Measurements from ENCODE around the gene NTRK3. TPM values are rescaled to one million over a fixed set of nuclear protein-coding genes. Genes with fewer than 3 reads are reported as not detected.

The NTRK3 gene
- total RNA-seq, 2 donors from 2014 or later, result 0.53 TPM; not detected in 1

GRCh38 chr15:88023914-88024313 lies 232.6 kb downstream of the NTRK3 start:
- Mint-ChIP-seq H3K9me3 (peaks cover 4% of the 10 kb centered on the region), H3K36me3 (ENCODE audit: low read depth) (no peaks in the 10 kb centered on the region), H3K4me1 (no peaks in the 10 kb centered on the region), H3K4me3 (no peak overlapping the region), H3K27me3 (peaks cover 14% of the 10 kb centered on the region), H3K27ac (no peak overlapping the region)
- no peak for ATAC-seq (replicated peaks)

- H3K27ac Mint-ChIP-seq, result no peak overlapping the region
- H3K27me3 Mint-ChIP-seq, result peaks cover 9% of the 10 kb centered on the region
- H3K9me3 Mint-ChIP-seq, result peaks cover 2% of the 10 kb centered on the region
- H3K4me1 Mint-ChIP-seq, result no peaks in the 10 kb centered on the region
- H3K4me3 Mint-ChIP-seq, result no peak overlapping the region
- no peaks in the 10 kb centered on the region for H3K36me3 Mint-ChIP-seq (ENCODE audit: low read depth)
- ATAC-seq (replicated peaks), result no peak
Measured at GRCh38 chr15:88022716-88023115, 233.8 kb downstream of the NTRK3 start.

- Mint-ChIP-seq H3K9me3 (no peaks in the 10 kb centered on the region), H3K36me3 (ENCODE audit: low read depth) (no peaks in the 10 kb centered on the region), H3K27me3 (peaks cover 7% of the 10 kb centered on the region), H3K27ac (no peak overlapping the region), H3K4me3 (no peak overlapping the region), H3K4me1 (no peaks in the 10 kb centered on the region)
- no peak for ATAC-seq (replicated peaks)
Measured at GRCh38 chr15:88021601-88022000, 234.9 kb downstream of the NTRK3 start.

- no peak for ATAC-seq (replicated peaks)
- no peaks in the 10 kb centered on the region for H3K9me3 Mint-ChIP-seq
- H3K4me3 Mint-ChIP-seq, result no peak overlapping the region
- H3K27me3 Mint-ChIP-seq, result peaks cover 3% of the 10 kb centered on the region
- H3K4me1 Mint-ChIP-seq, result no peaks in the 10 kb centered on the region
- no peaks in the 10 kb centered on the region for H3K36me3 Mint-ChIP-seq (ENCODE audit: low read depth)
- H3K27ac Mint-ChIP-seq, result no peak overlapping the region
Measured at GRCh38 chr15:88020806-88021205, 235.7 kb downstream of the NTRK3 start.

- Mint-ChIP-seq H3K4me3 (no peak overlapping the region), H3K27ac (no peak overlapping the region), H3K9me3 (no peaks in the 10 kb centered on the region), H3K36me3 (ENCODE audit: low read depth) (no peaks in the 10 kb centered on the region), H3K4me1 (no peaks in the 10 kb centered on the region), H3K27me3 (peaks cover 6% of the 10 kb centered on the region)
- no peak for ATAC-seq (replicated peaks)
Measured at GRCh38 chr15:88019656-88020055, 236.9 kb downstream of the NTRK3 start.

GRCh38 chr15:88018869-88019641 lies 237.5 kb downstream of the NTRK3 start:
- H3K4me1 Mint-ChIP-seq, result no peaks in the 10 kb centered on the region
- H3K36me3 Mint-ChIP-seq (ENCODE audit: low read depth), result no peaks in the 10 kb centered on the region
- ATAC-seq (replicated peaks), result no peak
- H3K4me3 Mint-ChIP-seq, result no peak overlapping the region
- H3K9me3 Mint-ChIP-seq, result no peaks in the 10 kb centered on the region
- H3K27ac Mint-ChIP-seq, result no peak overlapping the region
- peaks cover 6% of the 10 kb centered on the region for H3K27me3 Mint-ChIP-seq

GRCh38 chr15:88017753-88018152 lies 238.8 kb downstream of the NTRK3 start:
- Mint-ChIP-seq H3K4me1 (no peaks in the 10 kb centered on the region), H3K27me3 (peaks cover 6% of the 10 kb centered on the region), H3K27ac (no peak overlapping the region), H3K36me3 (ENCODE audit: low read depth) (no peaks in the 10 kb centered on the region), H3K9me3 (no peaks in the 10 kb centered on the region), H3K4me3 (no peak overlapping the region)
- no peak for ATAC-seq (replicated peaks)

GRCh38 chr15:88016406-88016805 lies 240.1 kb downstream of the NTRK3 start:
- no peaks in the 10 kb centered on the region for H3K9me3 Mint-ChIP-seq
- peaks cover 4% of the 10 kb centered on the region for H3K27me3 Mint-ChIP-seq
- no peak overlapping the region for H3K4me3 Mint-ChIP-seq
- ATAC-seq (replicated peaks), result no peak
- no peak overlapping the region for H3K27ac Mint-ChIP-seq
- no peaks in the 10 kb centered on the region for H3K4me1 Mint-ChIP-seq
- no peaks in the 10 kb centered on the region for H3K36me3 Mint-ChIP-seq (ENCODE audit: low read depth)

GRCh38 chr15:88015228-88015860 lies 241.2 kb downstream of the NTRK3 start:
- H3K9me3 Mint-ChIP-seq, result no peaks in the 10 kb centered on the region
- peaks cover 3% of the 10 kb centered on the region for H3K27me3 Mint-ChIP-seq
- no peak overlapping the region for H3K27ac Mint-ChIP-seq
- ATAC-seq (replicated peaks), result no peak
- no peak overlapping the region for H3K4me3 Mint-ChIP-seq
- no peaks in the 10 kb centered on the region for H3K36me3 Mint-ChIP-seq (ENCODE audit: low read depth)
- H3K4me1 Mint-ChIP-seq, result no peaks in the 10 kb centered on the region

- no peak overlapping the region for H3K4me3 Mint-ChIP-seq
- no peaks in the 10 kb centered on the region for H3K36me3 Mint-ChIP-seq (ENCODE audit: low read depth)
- ATAC-seq (replicated peaks), result no peak
- no peaks in the 10 kb centered on the region for H3K9me3 Mint-ChIP-seq
- H3K27me3 Mint-ChIP-seq, result peaks cover 3% of the 10 kb centered on the region
- no peaks in the 10 kb centered on the region for H3K4me1 Mint-ChIP-seq
- H3K27ac Mint-ChIP-seq, result no peak overlapping the region
Measured at GRCh38 chr15:88014454-88015160, 241.9 kb downstream of the NTRK3 start.

- Mint-ChIP-seq H3K9me3 (no peaks in the 10 kb centered on the region), H3K4me3 (no peak overlapping the region), H3K27me3 (peaks cover 3% of the 10 kb centered on the region), H3K36me3 (ENCODE audit: low read depth) (no peaks in the 10 kb centered on the region), H3K27ac (no peak overlapping the region), H3K4me1 (no peaks in the 10 kb centered on the region)
- no peak for ATAC-seq (replicated peaks)
Measured at GRCh38 chr15:88013111-88013510, 243.4 kb downstream of the NTRK3 start.

- no peaks in the 10 kb centered on the region for H3K4me1 Mint-ChIP-seq
- no peaks in the 10 kb centered on the region for H3K9me3 Mint-ChIP-seq
- no peak overlapping the region for H3K27ac Mint-ChIP-seq
Measured at GRCh38 chr15:88012688-88013087, 243.9 kb downstream of the NTRK3 start.

GRCh38 chr15:88012233-88012632 lies 244.3 kb downstream of the NTRK3 start:
- ATAC-seq (replicated peaks), result no peak
- H3K9me3 Mint-ChIP-seq, result no peaks in the 10 kb centered on the region
- H3K4me1 Mint-ChIP-seq, result no peaks in the 10 kb centered on the region
- H3K36me3 Mint-ChIP-seq (ENCODE audit: low read depth), result no peaks in the 10 kb centered on the region
- no peak overlapping the region for H3K4me3 Mint-ChIP-seq
- H3K27ac Mint-ChIP-seq, result no peak overlapping the region
- H3K27me3 Mint-ChIP-seq, result peaks cover 3% of the 10 kb centered on the region

More at GRCh38 chr15:88012688-88013087, 243.9 kb downstream of the NTRK3 start:
- Mint-ChIP-seq H3K27me3 (peaks cover 3% of the 10 kb centered on the region), H3K36me3 (ENCODE audit: low read depth) (no peaks in the 10 kb centered on the region), H3K4me3 (no peak overlapping the region)
- no peak for ATAC-seq (replicated peaks)

GRCh38 chr15:88011533-88011932 lies 245.0 kb downstream of the NTRK3 start:
- H3K27ac Mint-ChIP-seq, result no peak overlapping the region
- H3K27me3 Mint-ChIP-seq, result peaks cover 3% of the 10 kb centered on the region

GRCh38 chr15:88006146-88006545 lies 250.4 kb downstream of the NTRK3 start:
- no peak for ATAC-seq (replicated peaks)
- Mint-ChIP-seq H3K27me3 (peaks cover 4% of the 10 kb centered on the region), H3K36me3 (ENCODE audit: low read depth) (no peaks in the 10 kb centered on the region), H3K4me3 (no peak overlapping the region), H3K9me3 (no peaks in the 10 kb centered on the region), H3K4me1 (no peaks in the 10 kb centered on the region), H3K27ac (no peak overlapping the region)

More at GRCh38 chr15:88011533-88011932, 245.0 kb downstream of the NTRK3 start:
- no peak for ATAC-seq (replicated peaks)
- Mint-ChIP-seq H3K4me3 (no peak overlapping the region), H3K9me3 (no peaks in the 10 kb centered on the region), H3K4me1 (no peaks in the 10 kb centered on the region), H3K36me3 (ENCODE audit: low read depth) (no peaks in the 10 kb centered on the region)
